ENCODE results near the gene FGF11. TPM values are rescaled to one million over a fixed set of nuclear protein-coding genes. Genes with fewer than 3 reads are reported as not detected.

Gene FGF11
- total RNA-seq, 6 experiments from 2014 or later, result 0.10 to 0.31 (median 0.24) TPM; not detected in 3

DNA sequence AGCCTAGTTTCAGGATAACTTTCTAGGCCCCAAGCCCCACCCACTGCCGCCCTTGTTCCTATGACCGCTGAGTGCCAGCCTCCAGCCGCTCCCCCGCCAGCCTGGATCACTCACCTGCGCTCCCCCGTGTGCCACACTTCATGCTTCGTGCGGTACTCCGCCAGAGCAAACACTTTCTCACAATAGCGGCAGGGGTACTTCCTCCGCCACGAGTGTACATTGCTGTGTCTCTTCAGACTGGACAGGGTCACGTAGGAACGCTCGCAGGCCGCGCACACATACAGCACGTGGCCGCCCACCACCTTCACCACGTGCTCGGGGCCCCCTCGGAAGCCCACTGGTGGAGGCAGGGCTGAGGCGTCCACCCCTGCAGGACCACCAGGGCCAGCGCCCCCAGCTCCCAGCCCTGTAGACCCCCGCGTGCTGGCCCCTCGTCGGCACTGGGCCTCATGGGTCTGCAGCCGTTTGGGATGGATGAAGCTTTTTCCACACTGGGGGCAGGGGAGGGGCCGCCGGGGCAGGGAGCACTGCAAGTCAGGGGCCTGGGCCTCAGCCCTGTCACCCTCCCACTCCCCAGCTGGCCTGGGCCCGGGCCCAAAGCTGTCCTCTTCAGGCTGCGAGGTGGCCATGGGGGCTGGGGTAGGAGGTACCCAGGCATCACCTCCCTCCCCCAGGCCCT is 26.4 kb downstream of the FGF11 start:
- H3K4me3 Mint-ChIP-seq, result no peak overlapping the region; the same call in 1 of the 2 replicates
- no peak for DNase-seq
- no peaks in the 10 kb centered on the region for H3K9me3 Mint-ChIP-seq
- H3K27ac Mint-ChIP-seq, result no peak overlapping the region
- peaks cover 11% of the 10 kb centered on the region for H3K4me1 Mint-ChIP-seq (ENCODE audit: low read depth)
- peaks cover 2% of the 10 kb centered on the region; the same call in 1 of the 2 replicates for H3K27me3 Mint-ChIP-seq (ENCODE audit: insufficient read depth)
- TF ChIP-seq, protein P1, sequence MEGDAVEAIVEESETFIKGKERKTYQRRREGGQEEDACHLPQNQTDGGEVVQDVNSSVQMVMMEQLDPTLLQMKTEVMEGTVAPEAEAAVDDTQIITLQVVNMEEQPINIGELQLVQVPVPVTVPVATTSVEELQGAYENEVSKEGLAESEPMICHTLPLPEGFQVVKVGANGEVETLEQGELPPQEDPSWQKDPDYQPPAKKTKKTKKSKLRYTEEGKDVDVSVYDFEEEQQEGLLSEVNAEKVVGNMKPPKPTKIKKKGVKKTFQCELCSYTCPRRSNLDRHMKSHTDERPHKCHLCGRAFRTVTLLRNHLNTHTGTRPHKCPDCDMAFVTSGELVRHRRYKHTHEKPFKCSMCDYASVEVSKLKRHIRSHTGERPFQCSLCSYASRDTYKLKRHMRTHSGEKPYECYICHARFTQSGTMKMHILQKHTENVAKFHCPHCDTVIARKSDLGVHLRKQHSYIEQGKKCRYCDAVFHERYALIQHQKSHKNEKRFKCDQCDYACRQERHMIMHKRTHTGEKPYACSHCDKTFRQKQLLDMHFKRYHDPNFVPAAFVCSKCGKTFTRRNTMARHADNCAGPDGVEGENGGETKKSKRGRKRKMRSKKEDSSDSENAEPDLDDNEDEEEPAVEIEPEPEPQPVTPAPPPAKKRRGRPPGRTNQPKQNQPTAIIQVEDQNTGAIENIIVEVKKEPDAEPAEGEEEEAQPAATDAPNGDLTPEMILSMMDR (IDR thresholded peaks at IDR 0.05), result no peak
- peaks cover 10% of the 10 kb centered on the region; the same call in 1 of the 2 replicates for H3K36me3 Mint-ChIP-seq (ENCODE audit: low read depth)

DNA sequence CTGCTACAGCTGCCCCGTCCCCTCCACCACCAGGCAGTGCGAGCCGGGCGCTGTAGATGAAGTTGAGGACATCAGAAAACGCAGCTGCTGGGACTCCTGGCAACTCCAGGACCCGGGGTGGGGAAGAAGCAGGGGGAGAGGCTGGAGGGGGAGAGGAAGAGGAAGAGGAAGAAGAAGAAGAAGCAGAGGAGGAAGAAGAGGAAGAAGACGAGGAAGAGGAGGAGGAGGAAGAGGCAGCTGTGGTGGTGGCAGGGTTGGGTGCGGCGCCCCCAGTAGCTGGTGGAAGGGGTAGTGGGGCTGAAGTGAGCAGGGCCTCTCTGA is 27.0 kb downstream of the FGF11 start:
- no peaks in the 10 kb centered on the region for H3K9me3 Mint-ChIP-seq
- no peak overlapping the region for H3K4me3 Mint-ChIP-seq
- H3K27me3 Mint-ChIP-seq (ENCODE audit: insufficient read depth), result peaks cover 2% of the 10 kb centered on the region; the same call in 1 of the 2 replicates
- TF ChIP-seq, protein P1 (IDR thresholded peaks at IDR 0.05), result no peak
- H3K36me3 Mint-ChIP-seq (ENCODE audit: low read depth), result peaks cover 6% of the 10 kb centered on the region; the same call in 1 of the 2 replicates
- DNase-seq, result no peak
- H3K4me1 Mint-ChIP-seq (ENCODE audit: low read depth), result peaks cover 11% of the 10 kb centered on the region
- peak overlapping the region; percentile 69; the same call in 1 of the 2 replicates for H3K27ac Mint-ChIP-seq

DNA sequence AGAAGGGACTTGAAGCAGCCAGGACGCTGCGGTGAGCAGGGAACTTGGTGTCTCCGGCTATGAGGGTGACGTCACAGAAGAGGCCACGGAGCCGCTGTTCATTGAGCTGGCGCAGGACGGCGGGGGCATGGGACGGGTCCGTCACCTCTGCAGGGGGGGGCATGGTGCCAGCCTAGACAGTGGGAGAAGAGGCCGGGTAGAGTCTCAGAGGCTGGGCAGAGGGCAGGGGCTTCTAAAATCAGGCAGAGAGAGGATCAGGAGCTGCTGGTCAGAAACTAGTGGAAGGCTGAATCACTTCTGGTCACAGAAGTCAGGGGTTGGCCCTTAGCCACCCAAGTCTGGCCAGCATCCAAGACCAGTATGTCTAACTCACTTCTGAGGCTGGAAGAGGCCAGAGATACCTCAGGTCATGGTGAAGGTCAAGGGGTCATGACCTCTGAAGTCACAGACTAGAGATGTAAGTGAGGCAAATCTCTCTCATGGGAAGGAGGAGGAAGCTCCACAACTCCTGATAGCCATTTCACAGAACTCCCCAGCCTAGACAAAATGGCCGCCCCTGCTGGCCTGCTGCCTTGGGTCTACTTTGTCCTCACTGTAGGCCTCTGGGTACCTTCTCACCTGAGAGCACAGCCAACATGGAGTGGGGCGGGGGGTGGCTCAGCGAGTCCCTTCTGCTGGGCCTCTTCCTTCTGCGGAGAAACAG is 27.5 kb downstream of the FGF11 start:
- Mint-ChIP-seq H3K27ac (peak overlapping the region; percentile 69), H3K4me1 (ENCODE audit: low read depth) (peaks cover 11% of the 10 kb centered on the region), H3K4me3 (no peak overlapping the region; the same call in 1 of the 2 replicates), H3K27me3 (ENCODE audit: insufficient read depth) (peaks cover 2% of the 10 kb centered on the region), H3K36me3 (ENCODE audit: low read depth) (peaks cover 4% of the 10 kb centered on the region; the same call in 1 of the 2 replicates), H3K9me3 (no peaks in the 10 kb centered on the region)
- DNase-seq, result peak; percentile 53
- TF ChIP-seq, protein P1 (IDR thresholded peaks at IDR 0.05), result no peak

DNA sequence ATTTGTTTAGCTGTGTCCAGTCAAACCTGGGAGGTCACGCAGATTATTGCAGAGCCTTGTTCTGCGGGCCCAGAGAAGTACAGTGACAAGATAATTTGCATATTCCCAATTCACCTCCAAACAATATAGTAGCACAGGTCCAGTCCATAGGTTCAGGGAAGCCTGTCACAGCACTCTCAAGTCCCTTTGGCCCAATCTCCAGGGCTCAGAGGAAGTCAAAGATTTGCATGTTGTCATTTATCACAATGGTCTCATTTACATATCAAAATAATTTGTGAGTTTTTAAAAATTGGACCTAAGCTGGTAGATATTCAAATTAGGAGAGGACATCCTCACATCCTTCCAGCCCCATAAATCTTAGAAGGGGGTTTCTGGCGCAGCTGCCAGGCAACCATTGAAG is 28.2 kb downstream of the FGF11 start:
- TF ChIP-seq, protein P1 (IDR thresholded peaks at IDR 0.05), result no peak
- Mint-ChIP-seq H3K27ac (no peak overlapping the region; the same call in 1 of the 2 replicates), H3K27me3 (ENCODE audit: insufficient read depth) (peaks cover 2% of the 10 kb centered on the region), H3K9me3 (no peaks in the 10 kb centered on the region), H3K4me3 (no peak overlapping the region), H3K36me3 (ENCODE audit: low read depth) (peaks cover 4% of the 10 kb centered on the region; the same call in 1 of the 2 replicates), H3K4me1 (ENCODE audit: low read depth) (peaks cover 11% of the 10 kb centered on the region)
- no peak for DNase-seq

DNA sequence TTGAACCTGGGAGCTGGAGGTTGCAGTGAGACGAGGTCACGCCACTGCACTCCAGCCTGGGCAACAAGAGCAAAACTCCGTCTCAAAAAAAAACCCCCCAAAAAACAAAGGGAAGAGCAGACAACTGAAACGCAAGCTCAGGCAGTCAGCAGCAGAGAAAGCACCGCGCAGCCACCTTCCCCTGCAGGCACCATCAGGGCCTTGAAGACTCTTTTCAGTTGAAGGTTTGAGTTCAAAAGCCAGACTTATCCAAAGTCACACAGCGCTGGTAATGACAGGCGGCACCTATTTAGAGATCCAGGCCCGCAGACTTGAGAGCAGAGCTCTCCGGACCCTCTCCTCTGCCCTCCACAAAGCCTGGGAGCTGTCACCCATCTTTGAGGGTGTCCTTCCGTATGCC is 29.0 kb downstream of the FGF11 start:
- Mint-ChIP-seq H3K27ac (peak overlapping the region; percentile 3; the same call in 1 of the 2 replicates), H3K27me3 (ENCODE audit: insufficient read depth) (peaks cover 2% of the 10 kb centered on the region), H3K4me3 (no peak overlapping the region), H3K9me3 (no peaks in the 10 kb centered on the region), H3K36me3 (ENCODE audit: low read depth) (peaks cover 4% of the 10 kb centered on the region; the same call in 1 of the 2 replicates), H3K4me1 (ENCODE audit: low read depth) (peaks cover 11% of the 10 kb centered on the region)
- DNase-seq, result no peak
- TF ChIP-seq, protein P1 (IDR thresholded peaks at IDR 0.05), result no peak

All from HFFc6 (cell line).